SH-SY5Y (cell line): ENCODE measurements around the gene ACIN1.

Source experiments
- GATA2 ChIP-seq: IDR thresholded peaks from 2 replicates; pipeline ENCODE4 v1.6.1; 2011; ENCODE audit warnings: mild to moderate bottlenecking, low read depth, low read length
- GATA3 ChIP-seq: IDR thresholded peaks from 2 replicates; pipeline ENCODE4 v1.6.1; 2011; ENCODE audit warnings: low read depth, mild to moderate bottlenecking, low read length, moderate library complexity

GRCh38 chr14:23097786-23098185 is 2.9 kb upstream of the ACIN1 start:
- TF ChIP-seq GATA2 (no peak), GATA3 (no peak)
